Sigmoid colon (tissue), 7 donors: Measurements from ENCODE around the gene C1orf116. TPM values are rescaled to one million over a fixed set of nuclear protein-coding genes. Genes with fewer than 3 reads are reported as not detected.

Experiments
- DNase-seq: peaks from one replicate; pipeline ENCODE4 v3.0.0-alpha.2; 2019
- H3K27ac ChIP-seq, 4 donors: fragments of 200-600 bp; sonication (generic); one replicate each; pipeline ENCODE4 v1.5.1; 2016 to 2019; ENCODE audit warnings: mild to moderate bottlenecking in 1 of 4
- H3K27me3 ChIP-seq, 3 donors: fragments of 200-600 bp; sonication (generic); one replicate each; pipeline ENCODE4 v1.5.1; 2019; ENCODE audit warnings: mild to moderate bottlenecking in 1 of 3
- H3K36me3 ChIP-seq, 4 donors: fragments of 200-600 bp; sonication (generic); one replicate each; pipeline ENCODE4 v1.5.1; 2016 to 2019
- H3K4me1 ChIP-seq, 4 donors: fragments of 200-600 bp; sonication (generic); one replicate each; pipeline ENCODE4 v1.5.1; 2017 to 2019
- H3K4me3 ChIP-seq, 4 donors: fragments of 200-600 bp; sonication (generic); one replicate each; pipeline ENCODE4 v1.5.1; 2017 to 2019; ENCODE audit warnings: mild to moderate bottlenecking in 2 of 4, moderate library complexity in 1 of 4
- H3K9me3 ChIP-seq, 4 donors: fragments of 200-600 bp in 3 of 4; sonication (generic) in 3 of 4; one replicate each; pipeline versions ENCODE4 v1.5.1 to v1.6.1; 2013 to 2019
- EP300 ChIP-seq, 4 donors: sonication (generic); formaldehyde crosslinking; IDR thresholded peaks; one replicate each; pipeline ENCODE4 v1.6.1; 2017; ENCODE audit warnings: antibody characterized with exemption in 4 of 4
- POLR2A ChIP-seq, 2 donors: fragments of 450-650 bp; IDR thresholded peaks; one replicate each; pipeline ENCODE4 v1.6.1; 2016; ENCODE audit warnings: antibody characterized with exemption in 2 of 2, mild to moderate bottlenecking in 2 of 2, moderate library complexity in 2 of 2
- POLR2AphosphoS5 ChIP-seq, 4 donors: sonication (generic); formaldehyde crosslinking; IDR thresholded peaks; one replicate each; pipeline ENCODE4 v1.6.1; 2017; ENCODE audit warnings: antibody characterized with exemption in 4 of 4
- whole genome bisulfite sequencing, 2 donors: extraction: QIAGEN DNeasy Blood & Tissue Kit; methylation state at CpG; one replicate each; pipeline ENCODE4 v1.1.7; 2013; 5-methylcytosine and 5-hydroxymethylcytosine counted together
- intact Hi-C: fragments of 100-400 bp; cut with DNase I; formaldehyde crosslinking; loops from one replicate; pipeline ENCODE4 v1.15.1; 2023
- polyA plus RNA-seq, 3 donors: library from polyadenylated mRNA; stranded (reverse); fragments of 200-250 nt; gene quantifications; one replicate each; pipeline ENCODE4 v1.2.3, GENCODE V29; 2013
- total RNA-seq, 4 donors: library from RNA; depleted of rRNA; stranded (reverse); fragments of >200 nt; gene quantifications; one replicate each; pipeline ENCODE4 v1.1.0, GENCODE V29; 2016
- TF ChIP-seq, protein P1 (sequence below), 4 experiments: fragments of 450-650 bp in 3 of 4; fragments of 200-600 bp in 1 of 4; IDR thresholded peaks; one replicate each; pipeline ENCODE4 v1.5.1; 2016 to 2019; ENCODE audit warnings: antibody characterized with exemption in 4 of 4, mild to moderate bottlenecking in 3 of 4, moderate library complexity in 2 of 4
- donor health status: healthy with polysubstance abuse.
- donor health status: Bipolar disorder and iron deficiency.
- donor health status: healthy.

Gene C1orf116
- total and polyA plus RNA-seq, 7 donors = 0.14 to 22.4 (median 4.1) TPM; not detected in 1

DNA sequence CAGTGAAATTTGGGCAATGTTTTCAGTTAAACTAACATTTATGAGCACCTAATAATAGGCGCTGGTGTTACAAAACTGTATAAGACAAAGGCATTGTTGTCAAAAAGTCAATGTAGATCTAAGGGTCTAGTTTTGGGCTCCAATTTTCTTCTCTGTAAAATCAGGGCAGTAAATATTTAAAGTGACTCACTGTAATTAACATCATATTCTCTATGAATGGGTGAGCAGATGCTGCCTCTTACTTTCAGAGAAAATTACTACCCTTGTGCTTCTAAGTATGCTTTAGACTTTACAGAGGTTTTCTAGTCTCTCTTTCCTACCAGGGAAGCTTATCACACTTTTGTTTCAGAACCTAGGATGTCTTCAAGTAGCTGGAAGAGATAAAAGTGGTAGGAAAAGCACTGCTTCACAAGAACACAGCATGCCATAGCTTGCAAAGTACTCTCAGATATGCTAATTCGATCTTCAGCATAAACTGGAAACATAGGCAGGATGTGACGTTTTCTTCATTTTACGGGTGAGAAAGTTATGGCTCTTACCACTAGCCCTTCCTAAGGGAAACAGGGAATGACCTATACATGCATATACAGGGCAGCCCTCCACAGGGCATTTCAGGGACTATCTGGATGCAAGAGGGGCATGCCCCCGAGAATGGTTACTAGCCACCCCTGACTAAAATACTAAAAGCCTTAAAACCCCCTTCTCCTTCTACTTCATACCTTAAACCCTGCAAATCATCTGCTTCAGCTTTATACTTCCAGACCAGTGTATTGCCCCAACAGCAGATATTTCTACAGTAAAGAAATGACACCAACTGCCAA is 2.6 kb downstream of the C1orf116 start:
- 23 to 65% methylated on average over 5 of the region's 5 CpGs for WGBS, 2 donors
- no peak for DNase-seq
- Histone ChIP-seq H3K4me3 (no peak overlapping the region), H3K4me1 (peaks cover 0 to 19% (median 15%) of the 10 kb centered on the region in 4 donors), H3K27ac (no peak overlapping the region), H3K36me3 (no peaks in the 10 kb centered on the region), H3K9me3 (no peaks in the 10 kb centered on the region), H3K27me3 (no peaks in the 10 kb centered on the region)
- TF ChIP-seq, protein P1, sequence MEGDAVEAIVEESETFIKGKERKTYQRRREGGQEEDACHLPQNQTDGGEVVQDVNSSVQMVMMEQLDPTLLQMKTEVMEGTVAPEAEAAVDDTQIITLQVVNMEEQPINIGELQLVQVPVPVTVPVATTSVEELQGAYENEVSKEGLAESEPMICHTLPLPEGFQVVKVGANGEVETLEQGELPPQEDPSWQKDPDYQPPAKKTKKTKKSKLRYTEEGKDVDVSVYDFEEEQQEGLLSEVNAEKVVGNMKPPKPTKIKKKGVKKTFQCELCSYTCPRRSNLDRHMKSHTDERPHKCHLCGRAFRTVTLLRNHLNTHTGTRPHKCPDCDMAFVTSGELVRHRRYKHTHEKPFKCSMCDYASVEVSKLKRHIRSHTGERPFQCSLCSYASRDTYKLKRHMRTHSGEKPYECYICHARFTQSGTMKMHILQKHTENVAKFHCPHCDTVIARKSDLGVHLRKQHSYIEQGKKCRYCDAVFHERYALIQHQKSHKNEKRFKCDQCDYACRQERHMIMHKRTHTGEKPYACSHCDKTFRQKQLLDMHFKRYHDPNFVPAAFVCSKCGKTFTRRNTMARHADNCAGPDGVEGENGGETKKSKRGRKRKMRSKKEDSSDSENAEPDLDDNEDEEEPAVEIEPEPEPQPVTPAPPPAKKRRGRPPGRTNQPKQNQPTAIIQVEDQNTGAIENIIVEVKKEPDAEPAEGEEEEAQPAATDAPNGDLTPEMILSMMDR (IDR thresholded peaks at IDR 0.05) = no peak
- TF ChIP-seq POLR2AphosphoS5 (IDR thresholded peaks at IDR 0.05) (no peak), EP300 (IDR thresholded peaks at IDR 0.05) (no peak), POLR2A (IDR thresholded peaks at IDR 0.05) (no peak)
- intact Hi-C loops = no loop called here

DNA sequence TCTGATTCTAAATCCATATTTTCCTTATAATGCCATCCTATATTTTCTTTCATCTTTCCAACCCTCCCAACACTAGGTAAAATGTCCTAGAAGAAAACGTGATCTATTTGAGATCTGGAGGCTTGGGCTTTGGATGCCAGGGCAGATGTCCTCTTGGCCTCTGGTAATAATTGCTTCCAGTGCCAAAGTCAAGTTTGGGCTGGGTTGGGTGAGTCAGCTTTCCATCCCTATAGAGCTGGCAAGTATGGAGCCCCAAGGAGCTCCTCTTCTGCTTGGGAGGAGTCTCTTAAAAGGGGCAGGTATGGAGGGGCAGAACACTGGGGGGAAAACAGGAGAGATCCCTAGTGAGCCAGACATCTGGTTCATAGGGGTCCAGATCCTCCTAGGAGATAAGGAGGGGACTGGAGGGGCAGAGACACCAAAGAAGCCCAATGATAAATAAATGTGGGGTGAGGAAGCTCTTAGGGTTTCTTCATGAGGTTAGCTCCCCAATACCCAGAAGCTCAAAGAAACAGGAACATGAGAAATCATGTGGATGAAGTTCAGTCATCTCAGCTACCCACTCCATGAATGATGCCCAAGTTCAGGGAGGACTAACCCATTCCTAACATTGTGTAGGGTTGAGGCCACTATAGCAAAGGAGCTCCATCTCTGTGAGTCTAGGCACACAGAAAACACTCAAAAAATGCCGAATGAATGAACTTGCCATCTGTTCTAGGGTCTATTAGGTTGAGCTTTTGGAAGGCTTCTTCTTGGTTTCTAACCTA is 3.5 kb downstream of the C1orf116 start:
- no peak for DNase-seq
- TF ChIP-seq POLR2AphosphoS5 (IDR thresholded peaks at IDR 0.05) (no peak), EP300 (IDR thresholded peaks at IDR 0.05) (no peak), POLR2A (IDR thresholded peaks at IDR 0.05) (no peak)
- TF ChIP-seq, protein P1 (IDR thresholded peaks at IDR 0.05) = no peak
- intact Hi-C loops = no loop called here
- 55 to 82% methylated on average over 2 of the region's 2 CpGs for WGBS, 2 donors
- H3K27ac ChIP-seq = no peak overlapping the region
- H3K27me3 ChIP-seq = no peaks in the 10 kb centered on the region
- H3K9me3 ChIP-seq = no peaks in the 10 kb centered on the region
- H3K4me1 ChIP-seq = peaks cover 0 to 24% (median 21%) of the 10 kb centered on the region in 4 donors
- H3K36me3 ChIP-seq = no peaks in the 10 kb centered on the region
- H3K4me3 ChIP-seq = no peak overlapping the region

DNA sequence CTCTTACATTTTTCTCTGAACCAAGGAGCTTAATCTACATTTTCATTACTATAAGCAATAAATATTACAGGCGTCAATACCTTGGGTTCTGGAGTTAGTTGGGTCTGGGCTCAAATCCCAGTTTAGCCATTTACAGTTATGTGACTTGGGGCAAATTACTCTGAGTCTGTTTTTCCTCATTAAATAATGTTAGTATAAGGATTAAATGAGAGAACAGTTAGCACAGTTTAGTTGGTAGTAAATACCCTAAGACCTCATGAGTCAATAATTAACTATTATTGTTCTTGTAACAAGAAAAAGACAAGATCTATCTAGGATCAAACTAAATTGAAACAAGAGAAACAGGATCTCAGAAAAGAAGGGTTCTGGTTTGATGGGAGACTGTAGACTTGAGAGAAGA is 4.6 kb downstream of the C1orf116 start:
- no peak for DNase-seq
- intact Hi-C loops = no loop called here
- H3K4me3 ChIP-seq = no peak overlapping the region
- H3K27me3 ChIP-seq = no peaks in the 10 kb centered on the region
- no peaks in the 10 kb centered on the region for H3K9me3 ChIP-seq
- TF ChIP-seq, protein P1 (IDR thresholded peaks at IDR 0.05) = no peak
- no peak for TF ChIP-seq EP300 (IDR thresholded peaks at IDR 0.05)
- no peak for TF ChIP-seq POLR2A (IDR thresholded peaks at IDR 0.05)
- TF ChIP-seq POLR2AphosphoS5 (IDR thresholded peaks at IDR 0.05) = no peak
- H3K4me1 ChIP-seq = peaks cover 0 to 24% (median 21%) of the 10 kb centered on the region in 4 donors
- no peak overlapping the region for H3K27ac ChIP-seq
- WGBS, 2 donors = 14 to 75% methylated on average over 1 of the region's 1 CpG
- no peaks in the 10 kb centered on the region for H3K36me3 ChIP-seq

DNA sequence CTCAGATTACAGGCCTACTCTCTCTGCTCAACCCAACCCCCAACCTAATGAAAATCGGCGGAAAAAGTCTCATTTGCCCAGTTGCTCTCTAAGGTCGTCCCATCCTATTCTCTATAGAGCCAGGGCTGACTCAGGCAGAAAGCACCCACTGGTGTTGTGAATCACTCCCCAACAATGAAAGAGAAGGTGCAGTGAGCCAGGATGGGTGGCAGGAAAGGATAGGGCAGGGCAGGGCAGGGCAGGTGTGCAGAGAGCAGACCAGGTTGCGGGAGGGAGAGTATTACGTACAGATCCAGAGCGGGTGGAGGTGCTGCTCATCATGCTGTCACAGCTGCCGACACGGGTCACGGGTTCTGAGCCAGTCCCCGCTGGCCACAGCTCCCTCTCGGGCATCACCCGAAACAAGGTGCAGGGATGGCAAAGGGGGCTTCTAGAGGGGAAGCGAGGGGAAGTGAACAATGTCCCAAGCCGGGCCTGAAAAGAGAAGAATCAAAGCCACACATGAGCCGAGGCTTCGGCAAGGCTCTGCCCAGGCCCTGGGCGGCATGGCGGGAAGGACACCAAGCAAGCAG is 5.3 kb downstream of the C1orf116 start:
- H3K36me3 ChIP-seq = no peaks in the 10 kb centered on the region
- no peak overlapping the region for H3K4me3 ChIP-seq
- no peak overlapping the region for H3K27ac ChIP-seq
- no peaks in the 10 kb centered on the region for H3K27me3 ChIP-seq
- TF ChIP-seq EP300 (IDR thresholded peaks at IDR 0.05) (no peak), POLR2A (IDR thresholded peaks at IDR 0.05) (no peak), POLR2AphosphoS5 (IDR thresholded peaks at IDR 0.05) (no peak)
- TF ChIP-seq, protein P1 (IDR thresholded peaks at IDR 0.05) = no peak
- intact Hi-C loops = no loop called here
- WGBS, 2 donors = 26 to 78% methylated on average over 18 of the region's 18 CpGs
- H3K9me3 ChIP-seq = no peaks in the 10 kb centered on the region
- no peak for DNase-seq
- H3K4me1 ChIP-seq = peaks cover 0 to 24% (median 21%) of the 10 kb centered on the region in 4 donors
